Hematopoietic multipotent progenitor cell treated with erythropoietin and hydrocortisone succinate and interleukin-3 and kit ligand, for 17 days (in vitro differentiated cells): ENCODE data around the gene LIFR.
"Not testable (repeated sequence)": the region's sequence is repeated elsewhere in the genome, so short reads cannot be mapped to it uniquely, and the experiment has no call there.

Source experiments
- DNase-seq: peaks from one replicate; pipeline ENCODE4 v3.0.0-alpha.2; 2015; ENCODE audit warnings: low spot score

The LIFR gene, protein sequence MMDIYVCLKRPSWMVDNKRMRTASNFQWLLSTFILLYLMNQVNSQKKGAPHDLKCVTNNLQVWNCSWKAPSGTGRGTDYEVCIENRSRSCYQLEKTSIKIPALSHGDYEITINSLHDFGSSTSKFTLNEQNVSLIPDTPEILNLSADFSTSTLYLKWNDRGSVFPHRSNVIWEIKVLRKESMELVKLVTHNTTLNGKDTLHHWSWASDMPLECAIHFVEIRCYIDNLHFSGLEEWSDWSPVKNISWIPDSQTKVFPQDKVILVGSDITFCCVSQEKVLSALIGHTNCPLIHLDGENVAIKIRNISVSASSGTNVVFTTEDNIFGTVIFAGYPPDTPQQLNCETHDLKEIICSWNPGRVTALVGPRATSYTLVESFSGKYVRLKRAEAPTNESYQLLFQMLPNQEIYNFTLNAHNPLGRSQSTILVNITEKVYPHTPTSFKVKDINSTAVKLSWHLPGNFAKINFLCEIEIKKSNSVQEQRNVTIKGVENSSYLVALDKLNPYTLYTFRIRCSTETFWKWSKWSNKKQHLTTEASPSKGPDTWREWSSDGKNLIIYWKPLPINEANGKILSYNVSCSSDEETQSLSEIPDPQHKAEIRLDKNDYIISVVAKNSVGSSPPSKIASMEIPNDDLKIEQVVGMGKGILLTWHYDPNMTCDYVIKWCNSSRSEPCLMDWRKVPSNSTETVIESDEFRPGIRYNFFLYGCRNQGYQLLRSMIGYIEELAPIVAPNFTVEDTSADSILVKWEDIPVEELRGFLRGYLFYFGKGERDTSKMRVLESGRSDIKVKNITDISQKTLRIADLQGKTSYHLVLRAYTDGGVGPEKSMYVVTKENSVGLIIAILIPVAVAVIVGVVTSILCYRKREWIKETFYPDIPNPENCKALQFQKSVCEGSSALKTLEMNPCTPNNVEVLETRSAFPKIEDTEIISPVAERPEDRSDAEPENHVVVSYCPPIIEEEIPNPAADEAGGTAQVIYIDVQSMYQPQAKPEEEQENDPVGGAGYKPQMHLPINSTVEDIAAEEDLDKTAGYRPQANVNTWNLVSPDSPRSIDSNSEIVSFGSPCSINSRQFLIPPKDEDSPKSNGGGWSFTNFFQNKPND

GRCh38 chr5:38556599-38557307 is at the start of gene LIFR:
TSS of gene LIFR (minus strand) at chr5:38556646. CDS start at chr5:38530647, 25,999 bp downstream.
- no peak for DNase-seq

GRCh38 chr5:38605610-38606009 is 49.2 kb upstream of the LIFR start:
- DNase-seq = no peak

DNA sequence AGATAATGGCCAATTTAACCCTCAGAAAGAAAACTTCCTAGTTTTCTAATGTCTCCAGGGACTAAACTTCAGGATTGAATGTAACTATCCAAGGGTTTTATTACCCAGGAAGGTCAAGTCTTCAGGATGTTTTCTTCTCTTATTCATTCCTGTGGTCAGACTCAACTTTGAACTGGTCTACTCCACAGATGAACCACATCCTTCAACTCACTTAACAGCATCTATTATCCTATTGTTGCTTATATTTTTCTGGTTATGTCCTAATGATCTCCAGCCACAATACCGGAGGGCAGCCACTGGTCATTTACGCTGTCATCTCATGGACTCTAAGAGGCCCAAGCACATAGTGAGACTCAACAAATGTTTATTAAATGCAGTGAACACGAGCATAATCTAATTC is 47.2 kb upstream of the LIFR start:
- no peak for DNase-seq

DNA sequence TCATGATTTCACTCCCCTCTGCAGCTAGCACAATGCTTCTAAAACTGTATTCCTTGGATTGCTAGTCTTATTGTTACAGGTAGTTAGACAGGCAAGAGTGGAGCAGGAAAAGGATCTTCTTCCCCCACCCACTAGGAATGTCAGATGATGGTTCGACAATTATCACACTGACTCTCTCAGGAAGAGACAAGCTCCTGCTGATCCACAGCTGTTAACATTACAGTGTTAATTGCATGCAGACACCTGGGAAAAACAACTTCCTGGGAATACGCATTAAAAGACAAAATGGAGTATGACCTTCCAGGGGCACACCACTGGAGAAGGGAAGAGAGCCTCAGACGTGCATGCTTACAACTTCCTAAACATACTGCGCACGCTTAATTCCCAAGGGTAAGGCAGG is 46.2 kb upstream of the LIFR start:
- no peak for DNase-seq

GRCh38 chr5:38601863-38602298 is 45.4 kb upstream of the LIFR start:
- no peak for DNase-seq

DNA sequence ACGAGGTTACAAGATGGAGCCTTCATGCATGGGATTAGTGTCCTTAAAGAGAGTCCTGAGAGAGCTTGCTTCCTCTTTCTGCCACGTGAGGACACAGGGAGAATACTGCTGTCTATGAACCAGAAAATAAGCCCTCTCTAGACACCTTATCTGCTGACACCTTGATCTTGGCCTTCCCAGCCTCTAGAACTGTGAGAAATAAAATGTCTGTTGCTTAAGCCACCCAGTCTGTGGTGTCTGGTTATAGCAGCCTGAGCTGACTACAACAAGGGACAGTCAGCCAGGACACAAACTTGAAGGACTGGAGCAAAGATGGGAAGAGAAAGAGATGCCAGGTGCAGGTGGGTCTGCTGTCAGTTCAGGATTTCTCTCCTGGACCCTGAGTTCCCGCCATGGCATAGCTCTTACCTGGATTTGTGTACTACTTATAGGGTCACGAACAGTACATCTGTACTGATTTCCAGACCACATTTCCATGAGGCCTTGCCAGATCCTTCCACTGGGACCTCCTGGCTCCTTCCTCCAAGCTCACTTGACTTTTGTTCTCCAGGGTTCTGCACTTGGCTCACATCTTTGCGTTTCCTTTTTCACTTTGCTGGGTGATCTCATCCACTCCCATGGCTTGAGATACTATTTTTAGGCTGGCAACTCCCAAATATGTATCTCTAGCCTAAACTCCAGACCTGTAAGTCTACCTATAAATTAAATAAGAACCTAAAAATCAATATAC is 44.9 kb upstream of the LIFR start:
- DNase-seq = no peak

GRCh38 chr5:38600329-38601045 is 44.0 kb upstream of the LIFR start:
- DNase-seq = no peak

GRCh38 chr5:38599751-38600150 is 43.3 kb upstream of the LIFR start:
- DNase-seq = not testable (repeated sequence)

- DNase-seq = no peak
Measured at GRCh38 chr5:38598994-38599617, 42.7 kb upstream of the LIFR start.

GRCh38 chr5:38598296-38598993 is 42.0 kb upstream of the LIFR start:
- DNase-seq = no peak

- no peak for DNase-seq
Measured at GRCh38 chr5:38596981-38597380, 40.5 kb upstream of the LIFR start.

DNA sequence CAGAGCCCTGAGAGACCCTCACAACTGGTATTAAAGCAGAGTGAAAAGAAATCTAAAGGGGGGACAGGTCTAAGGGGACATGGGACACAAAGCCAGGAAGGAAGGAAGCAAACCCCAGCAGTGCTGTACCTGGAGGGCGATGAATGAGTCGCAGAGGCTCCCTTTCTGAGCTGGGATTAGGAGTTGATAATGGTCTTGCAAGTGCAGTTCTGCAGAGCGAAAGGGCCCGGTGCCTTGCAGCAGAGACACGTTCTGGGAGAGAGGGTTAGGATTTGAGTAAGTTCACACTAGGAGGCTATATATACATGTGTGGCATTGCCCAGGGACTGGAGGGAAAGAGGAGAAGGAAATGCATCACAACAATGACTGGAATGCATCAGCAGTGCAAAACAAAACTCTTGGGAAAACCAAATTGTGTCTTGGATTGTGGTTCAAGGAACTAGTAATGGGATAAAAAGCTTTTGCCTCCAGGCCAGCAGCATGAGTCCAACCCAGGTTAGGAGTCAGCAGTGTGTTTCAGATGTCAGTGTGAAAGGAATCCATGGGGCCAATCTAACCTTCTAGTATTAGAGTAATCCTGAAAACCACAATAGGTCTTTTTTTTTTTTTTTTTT is 38.8 kb upstream of the LIFR start:
- DNase-seq = no peak

- no peak for DNase-seq
Measured at GRCh38 chr5:38593959-38594358, 37.5 kb upstream of the LIFR start.

DNA sequence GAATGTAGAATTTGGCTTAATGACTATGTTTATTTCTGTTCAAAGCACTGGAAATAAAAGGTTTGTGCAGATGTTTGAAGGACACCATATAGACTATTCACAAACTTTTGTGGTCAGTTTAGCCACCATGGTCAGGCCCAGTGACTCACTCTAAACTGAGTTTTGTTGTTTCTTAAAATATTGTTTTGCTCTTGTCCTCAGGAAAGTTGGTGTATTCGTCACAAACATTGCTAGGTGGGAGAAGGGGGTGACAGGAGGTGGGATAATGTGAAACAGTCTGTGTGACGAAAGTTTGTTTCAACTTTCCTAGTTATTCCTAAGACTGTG is 35.0 kb upstream of the LIFR start:
- DNase-seq = no peak

DNA sequence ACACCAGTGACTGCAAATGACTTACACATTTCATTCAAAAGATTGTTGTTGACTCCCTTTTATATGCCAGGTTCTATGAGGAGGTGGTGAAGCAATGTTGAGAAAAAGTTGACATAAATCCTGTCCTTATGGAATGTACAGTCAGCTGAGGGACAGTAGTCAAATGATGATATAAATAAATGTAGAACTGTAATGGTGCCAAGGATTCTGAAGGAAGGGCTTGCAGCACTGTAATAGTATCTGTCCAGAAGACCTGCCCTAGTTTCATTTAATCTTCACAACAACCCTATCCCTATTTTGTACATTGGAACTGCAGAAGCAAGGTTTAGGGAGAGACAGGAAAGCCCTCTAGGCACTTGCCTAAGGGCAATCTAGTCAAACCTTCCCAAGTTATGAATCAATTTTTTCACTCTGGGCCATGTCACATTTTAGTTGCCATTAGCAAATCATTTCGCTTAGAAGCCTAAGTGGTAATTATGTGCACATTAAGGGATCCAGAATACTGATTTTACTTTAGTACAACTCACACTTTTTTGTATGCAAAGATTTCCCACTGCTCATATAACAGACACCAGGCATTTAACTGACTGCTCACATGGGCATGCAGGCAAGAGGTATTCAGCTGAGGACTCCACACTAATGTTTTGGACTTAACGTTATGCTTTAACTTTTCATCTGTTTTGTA is 34.5 kb upstream of the LIFR start:
- no peak for DNase-seq

DNA sequence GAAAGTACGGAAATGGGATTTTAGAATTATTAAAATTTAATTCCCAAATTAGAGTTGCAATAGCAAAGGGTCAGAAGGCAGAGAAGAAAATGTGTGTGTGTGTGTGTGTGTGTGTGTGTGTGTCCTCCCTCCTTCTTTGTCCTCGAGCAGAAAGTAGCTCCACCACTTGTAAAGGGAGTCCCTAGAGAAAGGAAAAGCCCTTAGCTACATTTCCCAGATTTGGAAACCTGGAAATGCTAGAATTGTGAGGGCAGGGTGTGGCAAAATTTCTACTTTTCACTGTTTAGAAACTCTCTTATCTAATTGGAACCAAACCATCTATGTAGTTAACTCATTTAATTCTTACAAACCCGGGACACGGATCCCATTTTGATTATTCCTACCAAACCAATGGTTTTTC is 33.2 kb upstream of the LIFR start:
- DNase-seq = no peak

DNA sequence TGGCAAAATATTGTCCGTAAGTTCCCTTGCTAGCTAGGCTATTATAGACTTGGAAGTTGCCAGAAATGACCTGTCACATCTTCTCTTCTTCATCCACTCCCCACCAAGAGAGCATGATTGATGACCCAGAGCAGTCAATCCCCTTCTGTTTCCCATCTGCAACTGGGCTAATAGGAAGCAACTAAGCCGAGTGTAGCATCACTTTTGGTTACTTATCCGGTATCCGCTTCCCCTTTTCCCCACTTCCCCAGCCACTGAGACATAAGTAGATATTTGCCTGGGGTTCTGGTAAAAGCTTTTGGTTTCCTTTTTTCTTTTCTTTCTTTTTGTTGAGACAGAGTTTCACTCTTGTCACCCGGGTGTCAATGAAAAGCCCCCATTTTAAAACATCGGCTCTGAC is 29.4 kb upstream of the LIFR start:
- no peak for DNase-seq

DNA sequence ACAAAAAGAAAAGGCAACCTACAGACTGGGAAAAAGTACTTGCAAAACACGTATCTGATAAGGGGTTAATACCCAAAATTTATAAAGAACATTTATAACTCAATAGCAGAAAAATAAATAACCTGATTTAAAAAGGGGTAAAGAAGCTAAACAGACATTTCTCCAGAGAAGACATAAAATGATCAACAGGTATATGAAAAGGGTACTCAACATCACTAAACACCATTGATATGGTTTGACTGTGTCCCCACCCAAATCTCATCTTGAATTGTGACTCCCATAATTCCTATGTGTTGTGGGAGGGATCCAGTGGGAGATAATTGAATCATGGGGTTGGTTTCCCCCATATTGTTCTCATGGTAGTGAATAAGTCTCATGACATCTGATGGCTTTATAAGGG is 27.1 kb upstream of the LIFR start:
- DNase-seq = no peak

DNA sequence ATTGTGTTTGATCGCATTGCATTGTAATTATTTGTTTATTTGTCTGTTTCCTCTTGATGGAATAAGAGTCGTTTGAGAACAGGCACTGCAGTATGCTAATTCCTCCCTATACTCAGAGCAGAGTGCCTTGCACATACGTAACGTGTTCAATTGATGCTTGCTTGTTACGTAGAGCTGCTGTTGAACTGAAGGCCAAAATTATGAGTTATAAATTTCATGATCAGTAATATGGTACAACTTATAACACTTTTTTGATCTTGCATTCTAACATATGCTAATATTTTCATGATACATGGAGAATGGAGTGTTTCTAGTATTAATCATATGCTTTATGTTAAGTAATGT is 26.5 kb upstream of the LIFR start:
- no peak for DNase-seq
